Measurements from ENCODE around the gene RFPL3.
"Not testable (repeated sequence)": the region's sequence is repeated elsewhere in the genome, so short reads cannot be mapped to it uniquely, and the experiment has no call there.

GRCh38 chr22:32357567-32357966 is at the start of gene RFPL3:
- TF ChIP-seq, protein P1, sequence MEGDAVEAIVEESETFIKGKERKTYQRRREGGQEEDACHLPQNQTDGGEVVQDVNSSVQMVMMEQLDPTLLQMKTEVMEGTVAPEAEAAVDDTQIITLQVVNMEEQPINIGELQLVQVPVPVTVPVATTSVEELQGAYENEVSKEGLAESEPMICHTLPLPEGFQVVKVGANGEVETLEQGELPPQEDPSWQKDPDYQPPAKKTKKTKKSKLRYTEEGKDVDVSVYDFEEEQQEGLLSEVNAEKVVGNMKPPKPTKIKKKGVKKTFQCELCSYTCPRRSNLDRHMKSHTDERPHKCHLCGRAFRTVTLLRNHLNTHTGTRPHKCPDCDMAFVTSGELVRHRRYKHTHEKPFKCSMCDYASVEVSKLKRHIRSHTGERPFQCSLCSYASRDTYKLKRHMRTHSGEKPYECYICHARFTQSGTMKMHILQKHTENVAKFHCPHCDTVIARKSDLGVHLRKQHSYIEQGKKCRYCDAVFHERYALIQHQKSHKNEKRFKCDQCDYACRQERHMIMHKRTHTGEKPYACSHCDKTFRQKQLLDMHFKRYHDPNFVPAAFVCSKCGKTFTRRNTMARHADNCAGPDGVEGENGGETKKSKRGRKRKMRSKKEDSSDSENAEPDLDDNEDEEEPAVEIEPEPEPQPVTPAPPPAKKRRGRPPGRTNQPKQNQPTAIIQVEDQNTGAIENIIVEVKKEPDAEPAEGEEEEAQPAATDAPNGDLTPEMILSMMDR (IDR thresholded peaks at IDR 0.05) = not testable (repeated sequence)
- TF ChIP-seq EP300 (IDR thresholded peaks at IDR 0.05) = not testable (repeated sequence)

Data from tibial nerve (tissue), 4 donors.